HG02938 (cell line): ENCODE results near the gene ADAM12.
"Not testable (repeated sequence)": the region's sequence is repeated elsewhere in the genome, so short reads cannot be mapped to it uniquely, and the experiment has no call there.

Experiments used
- ATAC-seq: cut with Tn5 transposase; IDR thresholded peaks from one replicate; pipeline ENCODE4 v1.9.1; 2021; ENCODE audit warnings: mild to moderate bottlenecking, moderate library complexity; ENCODE audit not compliant: unreplicated experiment

The ADAM12 gene

DNA sequence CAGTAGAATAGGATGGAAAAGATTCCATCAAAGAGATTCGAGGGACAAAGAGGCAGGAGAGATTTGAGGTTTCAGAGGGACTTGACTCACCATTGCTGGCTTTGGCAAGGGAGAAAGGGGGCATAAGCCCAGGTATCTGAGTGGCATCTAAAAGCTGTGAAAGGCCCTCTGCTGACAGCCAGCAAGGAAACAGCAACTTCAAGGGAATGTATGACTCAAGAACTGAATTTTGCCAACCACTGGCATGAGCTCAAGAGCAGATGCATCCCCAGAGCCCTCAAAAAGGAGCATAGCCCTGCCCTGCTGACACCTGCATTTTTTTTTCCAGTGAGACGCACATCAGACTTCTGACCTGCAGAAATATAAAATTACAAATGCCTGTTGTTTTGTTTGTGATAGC, 19.6 kb upstream of the ADAM12 start:
- no peak for ATAC-seq

DNA sequence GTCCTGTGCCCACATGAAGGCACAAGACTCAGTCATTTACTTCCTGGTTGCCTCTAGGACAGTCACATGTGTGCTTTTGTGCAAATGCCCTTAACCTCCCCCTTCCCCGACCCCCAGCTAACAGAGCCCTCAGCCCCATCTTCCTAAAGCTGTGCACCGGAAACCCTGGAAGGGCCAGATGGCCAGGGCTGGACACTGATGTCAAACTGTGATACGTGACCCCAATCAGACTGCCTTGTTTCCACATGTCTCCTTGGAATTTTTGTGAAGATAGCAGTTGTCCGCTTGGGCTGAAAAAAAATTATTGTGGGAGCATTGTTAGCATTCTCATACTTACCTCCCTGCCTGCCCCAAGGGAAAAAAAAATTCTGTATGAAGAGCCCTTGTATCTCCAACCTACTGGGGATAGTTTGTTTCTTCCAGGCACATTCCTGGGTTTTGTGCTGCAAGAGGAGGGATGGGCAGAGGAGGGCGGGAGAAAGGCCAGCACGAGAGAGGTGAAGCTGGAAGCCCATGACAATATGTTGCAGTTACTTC, 17.0 kb upstream of the ADAM12 start:
- ATAC-seq = no peak

DNA sequence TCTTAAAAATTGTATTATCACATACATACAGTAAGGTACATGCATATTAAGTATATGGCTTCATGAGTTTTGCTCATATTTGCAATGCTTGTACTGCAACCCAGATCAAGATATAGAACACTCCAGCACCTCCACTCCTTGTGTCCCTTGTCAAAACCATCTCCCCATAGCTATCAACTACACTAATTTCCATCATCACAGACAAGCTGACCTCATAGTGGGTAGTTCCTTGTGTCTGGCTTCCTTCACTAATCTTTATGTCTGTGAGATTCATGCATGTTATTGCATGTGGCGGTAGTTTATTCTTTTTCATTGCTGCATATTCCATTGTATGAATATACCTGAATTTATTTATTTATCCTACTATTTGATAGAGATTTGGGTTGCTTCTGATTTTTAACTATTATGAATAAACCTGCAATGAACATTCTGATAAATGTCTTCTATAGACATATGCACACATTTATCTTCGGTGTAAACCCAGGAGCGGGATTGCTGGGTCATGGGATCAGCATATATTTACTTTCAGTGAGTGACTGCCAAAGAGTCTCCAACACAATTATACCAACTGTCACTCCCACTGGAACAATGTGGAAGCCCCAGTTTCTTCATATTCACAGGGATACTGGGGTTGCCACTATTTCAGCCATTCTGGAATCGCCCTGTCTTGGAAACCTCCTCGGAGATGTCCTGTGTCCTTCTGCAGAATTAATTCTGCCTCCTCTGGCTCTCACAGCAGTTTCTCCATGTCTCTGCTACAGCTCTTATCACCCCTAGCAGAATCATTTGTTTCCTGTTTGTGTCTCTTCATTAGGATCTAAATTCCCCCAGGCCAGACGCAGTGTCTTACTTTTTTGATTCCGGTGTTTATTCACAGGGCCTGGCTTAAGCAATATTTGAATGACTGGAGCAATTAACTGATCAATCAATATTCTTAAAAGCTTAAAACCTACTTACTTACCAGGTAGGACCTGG, 14.7 kb upstream of the ADAM12 start:
- no peak for ATAC-seq

DNA sequence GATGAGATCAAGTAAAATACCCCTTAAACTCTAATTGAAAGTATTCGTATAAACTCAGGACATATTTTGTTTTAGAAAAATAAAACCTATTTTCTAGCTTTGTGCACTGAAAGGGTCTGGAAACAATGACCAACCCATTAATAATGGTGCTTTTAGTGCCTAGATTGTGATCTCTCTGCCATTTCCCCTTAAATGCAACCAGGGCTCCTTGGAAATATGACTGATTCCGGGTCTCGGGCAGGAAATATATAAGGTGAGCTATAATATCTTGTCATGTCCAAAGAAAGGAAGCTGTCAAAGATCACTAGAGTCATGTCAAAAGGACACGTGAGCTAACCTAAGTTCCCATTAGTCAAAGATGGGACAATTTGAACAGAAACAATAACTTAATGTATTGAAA, 12.4 kb upstream of the ADAM12 start:
- no peak for ATAC-seq

- no peak for ATAC-seq
These were observed 10.6 kb upstream of the ADAM12 start for GRCh38 chr10:126398924-126399323.

GRCh38 chr10:126398383-126398743, 10.1 kb upstream of the ADAM12 start:
- no peak for ATAC-seq

DNA sequence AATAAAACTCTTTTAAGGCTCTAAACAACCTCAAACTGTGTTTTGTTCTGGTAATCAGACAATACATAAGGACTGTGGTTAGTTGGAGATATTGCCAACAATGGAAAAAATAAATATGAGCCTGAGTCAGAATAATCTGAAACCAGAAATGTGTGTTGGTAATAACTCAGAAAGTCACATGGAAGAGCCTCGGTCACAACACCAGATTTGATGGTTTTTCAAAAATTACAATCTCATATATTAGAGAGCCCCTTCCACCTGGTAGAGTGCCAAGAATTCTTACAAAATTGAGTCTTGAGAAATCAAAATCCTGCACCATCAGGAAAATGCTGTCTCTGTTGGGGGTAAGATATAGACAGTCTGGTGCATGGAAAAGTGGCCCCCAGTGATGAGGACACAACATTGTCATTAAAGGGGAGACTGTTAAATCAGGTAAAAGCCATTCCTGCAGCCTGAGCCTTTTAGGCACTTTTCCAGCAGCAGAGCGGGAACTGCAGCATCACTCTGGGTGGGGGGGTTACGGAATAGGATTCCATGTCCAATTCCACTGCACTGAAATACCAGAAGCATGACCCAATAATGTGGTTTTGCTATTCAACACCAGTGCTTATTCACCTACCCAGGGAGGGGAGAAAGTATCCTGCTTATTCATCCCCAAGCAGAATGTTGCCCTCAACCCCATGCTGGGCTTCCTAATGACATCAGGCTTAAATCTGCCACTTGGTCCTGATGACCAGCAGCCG, 9.5 kb upstream of the ADAM12 start:
- no peak for ATAC-seq

GRCh38 chr10:126397156-126397555, 8.9 kb upstream of the ADAM12 start:
- no peak for ATAC-seq

- ATAC-seq = no peak
These were observed 6.7 kb upstream of the ADAM12 start for GRCh38 chr10:126394948-126395347.

DNA sequence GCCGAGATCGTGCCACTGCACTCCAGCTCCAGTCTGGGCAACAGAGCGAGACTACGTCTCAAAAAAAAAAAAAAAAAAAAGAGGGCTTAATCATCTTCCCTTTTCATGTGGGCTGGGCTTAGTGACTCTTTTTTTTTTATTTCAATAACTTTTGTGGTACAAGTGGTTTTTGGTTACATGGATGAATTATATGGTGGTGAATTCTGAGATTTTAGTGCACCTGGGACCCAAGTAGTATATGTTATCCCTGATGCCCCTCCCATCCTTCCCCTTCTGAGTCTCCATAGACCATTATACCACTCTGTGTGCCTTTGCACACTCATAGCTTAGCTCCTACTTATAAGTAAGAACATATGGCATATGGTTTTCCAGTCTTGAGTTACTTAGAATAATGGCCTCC, 4.8 kb upstream of the ADAM12 start:
- ATAC-seq = no peak

- no peak for ATAC-seq
These were observed 4.2 kb upstream of the ADAM12 start for GRCh38 chr10:126392469-126392868.

DNA sequence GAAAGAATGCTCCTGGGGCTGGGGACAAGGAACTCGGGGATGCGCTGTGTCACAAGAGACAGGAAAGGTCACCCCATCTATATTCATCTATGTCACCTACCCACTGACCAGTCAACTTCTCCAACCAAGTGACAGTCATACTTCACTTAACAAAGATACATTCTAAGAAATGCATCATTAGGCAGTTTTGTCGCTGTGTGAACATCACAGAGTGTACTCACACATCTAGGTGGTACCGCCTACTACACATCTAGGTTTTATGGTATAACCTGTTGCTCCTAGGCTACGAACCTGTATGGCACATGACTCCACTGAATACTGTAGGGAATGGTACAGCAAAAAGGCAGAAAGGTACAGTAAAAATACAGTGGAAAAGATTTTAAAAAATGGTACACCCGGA, 3.8 kb upstream of the ADAM12 start:
- no peak for ATAC-seq

DNA sequence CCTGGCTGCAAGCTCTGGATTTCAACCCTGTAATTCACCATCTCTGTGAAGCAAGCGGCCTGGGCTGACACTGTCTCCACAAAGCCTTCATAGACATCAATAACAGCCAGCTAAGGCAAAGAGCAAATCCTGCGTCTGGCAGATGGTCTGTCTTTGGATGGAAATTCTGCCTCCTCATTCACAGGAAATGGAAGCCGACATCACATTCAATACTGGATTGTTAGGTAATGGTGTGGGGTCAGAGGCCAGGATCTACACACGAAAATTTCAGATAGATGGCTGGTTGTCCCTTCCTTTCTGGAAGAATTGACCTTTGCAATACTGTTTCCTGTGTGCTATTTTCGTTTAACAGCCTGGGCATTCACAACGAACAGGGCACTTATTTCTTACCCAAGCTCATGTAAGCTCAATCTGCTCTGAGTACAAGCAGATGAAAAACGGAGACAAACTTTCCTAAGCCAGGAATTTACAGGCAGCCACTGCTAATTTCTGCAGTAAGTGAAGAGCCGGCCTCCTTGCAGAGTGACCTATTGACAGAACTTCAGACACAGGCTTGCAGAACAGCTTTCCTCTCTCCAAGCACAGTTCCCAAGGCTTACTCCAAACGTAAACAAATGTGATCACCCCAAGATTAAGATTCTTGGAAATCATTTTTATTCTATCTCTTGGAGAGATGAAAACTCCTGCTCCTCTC, 3.1 kb upstream of the ADAM12 start:
- no peak for ATAC-seq

DNA sequence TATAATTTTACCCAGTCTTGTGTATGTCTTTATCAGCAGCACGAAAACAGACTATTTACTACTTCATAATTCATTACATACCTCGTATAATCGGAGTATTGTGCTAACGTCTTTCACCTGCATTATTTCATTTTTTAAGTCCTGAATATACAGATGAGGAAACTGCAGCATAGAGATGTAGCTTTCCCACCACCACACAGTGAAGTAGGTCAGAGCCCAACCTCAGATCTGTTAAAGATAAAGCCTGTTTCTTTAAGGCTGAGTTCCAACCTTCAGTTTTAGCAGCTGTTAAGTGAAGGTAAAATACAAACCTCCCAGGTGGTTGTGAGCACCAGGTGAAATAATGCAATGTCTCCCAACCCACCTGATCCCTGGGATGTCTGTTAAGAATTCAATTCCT, 2.0 kb upstream of the ADAM12 start:
- no peak for ATAC-seq

DNA sequence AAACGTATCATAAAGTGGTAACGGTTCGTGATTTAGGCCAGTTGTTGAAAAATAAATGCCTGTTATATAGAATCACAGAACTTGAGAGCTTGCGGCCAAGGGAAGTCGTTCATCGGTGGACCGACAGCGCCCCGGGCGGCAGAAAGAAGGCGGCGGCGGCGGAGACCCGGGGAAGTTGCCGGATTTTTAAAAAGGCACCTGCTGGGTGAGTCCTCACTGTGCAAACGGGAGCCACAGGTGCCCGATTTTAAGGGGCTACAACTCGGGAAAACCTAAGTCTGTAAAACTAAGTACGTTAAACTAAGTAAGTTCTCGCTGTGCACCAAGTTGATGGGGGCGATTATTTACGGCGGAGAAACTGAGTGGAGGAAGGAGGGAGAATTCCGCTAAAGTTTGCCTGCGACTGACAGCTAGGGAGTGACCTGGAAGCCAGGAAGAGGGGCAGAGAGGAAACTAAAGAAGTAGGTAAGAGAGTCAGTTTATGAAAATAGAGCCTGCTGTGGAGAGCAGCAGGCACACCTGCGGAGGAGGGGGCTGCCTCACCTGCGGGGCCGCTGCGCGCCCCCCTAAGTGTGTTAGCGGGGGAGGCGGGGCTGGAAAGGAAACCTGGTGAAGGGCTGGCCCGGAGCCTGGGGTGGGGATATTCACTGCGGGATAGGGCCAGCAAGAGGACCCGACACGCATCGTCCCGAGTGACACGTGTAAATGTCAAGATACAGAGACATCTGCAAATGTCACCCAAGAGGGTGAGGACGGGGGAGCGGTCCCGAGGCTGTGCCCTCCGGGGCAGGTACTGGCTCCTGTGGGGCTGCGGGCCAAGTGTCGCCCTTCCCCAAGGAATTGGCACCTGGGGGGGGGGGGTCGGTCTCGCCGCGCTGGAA, 996 bp downstream of the ADAM12 start:
- ATAC-seq = no peak

DNA sequence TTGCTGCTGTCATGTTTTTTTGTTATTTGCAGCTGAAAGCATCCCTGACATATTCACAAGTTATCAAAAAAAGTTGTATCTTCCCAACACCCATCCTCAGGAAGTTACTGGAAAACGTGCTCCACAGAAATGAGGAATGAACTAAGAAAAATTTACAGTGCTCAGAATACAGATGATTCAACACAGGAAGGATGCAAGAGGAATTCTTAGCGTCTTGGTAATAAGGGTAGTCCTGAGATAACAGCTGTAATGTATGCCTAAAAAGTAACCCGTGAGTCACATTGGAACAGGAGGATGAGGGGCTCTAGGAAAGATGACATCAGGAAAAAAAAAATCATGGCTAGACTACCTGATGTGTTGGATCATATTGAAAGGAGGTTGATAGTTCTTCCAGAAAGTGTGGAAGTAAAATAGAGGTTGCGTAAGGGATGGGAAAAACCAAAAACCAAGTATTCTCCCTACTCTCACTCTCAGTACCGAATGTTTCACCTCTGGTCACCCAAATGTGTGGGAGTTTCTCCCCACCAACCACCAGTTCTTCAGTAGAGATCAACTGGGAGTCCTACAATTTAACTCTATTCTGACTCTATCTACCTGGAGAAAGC, 3.9 kb downstream of the ADAM12 start:
- ATAC-seq = no peak

GRCh38 chr10:126380352-126381076, 7.8 kb downstream of the ADAM12 start:
- ATAC-seq = no peak

DNA sequence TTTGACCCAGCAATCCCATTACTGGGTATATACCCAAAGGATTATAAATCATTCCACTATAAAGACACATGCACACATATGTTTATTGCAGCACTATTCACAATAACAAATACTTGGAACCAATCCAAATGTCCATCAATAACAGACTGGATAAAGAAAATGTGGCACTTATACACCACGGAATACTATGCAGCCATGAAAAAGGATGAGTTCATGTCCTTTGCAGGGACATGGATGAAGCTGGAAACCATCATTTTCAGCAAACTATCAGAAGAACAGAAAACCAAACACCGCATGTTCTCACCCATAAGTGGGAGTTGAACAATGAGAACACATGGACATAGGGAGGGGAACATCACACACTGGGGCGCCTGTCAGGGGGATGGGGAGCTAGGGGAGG, 9.1 kb downstream of the ADAM12 start:
- ATAC-seq = not testable (repeated sequence)

GRCh38 chr10:126376956-126377355, 11.3 kb downstream of the ADAM12 start:
- no peak for ATAC-seq
